ENCODE measurements around the gene WDR77.

WDR77 gene

DNA sequence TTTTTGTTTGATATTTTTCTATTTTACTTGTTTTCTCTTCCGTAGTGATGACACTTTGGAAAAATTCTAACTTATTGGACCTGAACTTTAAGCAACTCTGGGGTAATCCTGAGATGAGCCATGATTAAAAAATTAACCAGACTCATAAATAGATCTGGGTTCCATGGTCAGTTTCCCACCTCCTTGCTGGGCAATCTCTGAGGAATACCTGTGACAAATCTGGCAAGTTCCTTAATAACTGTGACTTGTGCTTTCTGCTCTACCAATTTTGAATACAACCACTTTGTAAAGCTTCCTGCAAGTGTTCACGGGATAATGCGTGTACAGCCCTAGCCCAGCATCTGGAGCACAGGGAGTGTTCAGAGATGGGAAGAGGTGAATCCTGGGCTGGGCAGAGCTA lies 24.8 kb downstream of the WDR77 start:
- no peak for DNase-seq

DNA sequence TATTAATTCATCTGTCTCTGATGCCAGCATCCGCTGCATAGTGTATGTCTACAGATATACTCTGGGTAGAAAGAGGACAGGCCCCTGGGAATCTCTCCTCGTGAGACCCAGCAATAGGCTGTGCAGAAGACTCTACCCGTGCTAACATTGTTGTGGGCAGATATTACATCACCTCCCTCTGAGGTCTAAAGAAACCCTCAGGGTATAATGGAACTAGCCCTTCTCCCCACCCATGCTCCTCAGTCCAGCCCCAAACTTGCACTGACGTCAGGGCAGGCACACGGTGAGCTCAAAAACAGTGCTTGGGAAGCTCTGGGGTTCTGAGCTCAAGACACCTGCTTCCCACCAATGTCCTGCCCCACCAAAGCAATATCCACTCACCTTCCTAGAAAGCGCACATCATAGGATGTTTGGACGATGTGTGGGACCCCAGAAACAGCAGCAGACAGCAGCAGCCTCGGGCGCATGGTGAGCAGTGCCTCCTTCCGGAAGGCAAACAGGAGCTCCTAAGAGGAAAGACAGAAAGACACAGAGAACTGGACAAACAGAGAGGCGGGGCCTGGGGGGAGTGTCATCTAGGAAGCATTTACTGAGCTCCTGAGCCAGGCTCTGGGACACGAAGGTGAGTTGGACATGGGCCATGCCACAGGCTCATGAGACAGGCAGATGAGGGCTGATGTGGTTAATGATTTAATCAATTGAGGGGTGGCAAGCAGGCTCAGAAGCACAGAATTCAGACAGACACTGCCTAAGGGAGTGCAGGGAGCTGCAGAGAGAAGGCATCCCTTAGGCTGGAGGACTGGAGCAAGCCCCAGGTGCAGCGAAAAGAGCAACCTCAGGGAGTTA lies 26.3 kb downstream of the WDR77 start:
- peak; percentile 49 for DNase-seq

DNA sequence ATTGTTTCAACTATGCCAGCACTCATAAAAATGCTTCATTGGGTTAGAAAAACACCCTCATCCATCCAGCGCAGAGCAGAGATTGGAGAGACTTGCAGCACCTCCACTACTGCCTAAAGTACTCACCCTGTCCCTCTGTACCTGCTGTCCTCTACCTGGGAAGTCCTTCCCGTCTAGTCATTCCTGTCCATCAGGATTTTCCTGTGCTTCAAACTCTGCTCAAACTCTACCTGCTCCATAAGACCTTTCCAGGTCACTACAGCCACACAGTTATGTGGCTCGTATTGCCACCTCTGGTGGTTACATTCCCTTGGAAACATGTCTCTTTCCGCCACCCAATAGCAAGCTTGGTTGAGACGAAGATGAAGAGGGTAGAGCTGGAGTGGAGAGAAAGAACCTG lies 28.7 kb downstream of the WDR77 start:
- DNase-seq = no peak

DNA sequence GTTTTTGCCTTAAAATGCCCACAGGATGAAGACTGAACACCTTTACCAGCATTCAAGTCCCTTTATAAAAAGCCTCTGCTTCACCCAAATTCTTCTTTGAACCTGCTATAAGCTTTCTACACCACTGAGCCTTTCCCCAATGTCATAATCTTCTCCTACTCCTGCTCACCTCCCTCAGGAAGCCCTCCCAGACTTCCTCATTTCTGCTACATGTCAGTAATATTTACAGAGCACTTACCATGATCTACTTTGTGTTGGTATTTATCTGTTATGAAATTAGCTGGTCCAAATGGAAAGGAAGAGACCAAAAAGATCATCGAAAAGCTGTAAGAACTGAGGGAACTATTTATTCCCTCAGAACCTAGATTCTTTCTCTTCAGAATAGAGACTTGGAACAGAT lies 30.0 kb downstream of the WDR77 start:
- DNase-seq = no peak

DNA sequence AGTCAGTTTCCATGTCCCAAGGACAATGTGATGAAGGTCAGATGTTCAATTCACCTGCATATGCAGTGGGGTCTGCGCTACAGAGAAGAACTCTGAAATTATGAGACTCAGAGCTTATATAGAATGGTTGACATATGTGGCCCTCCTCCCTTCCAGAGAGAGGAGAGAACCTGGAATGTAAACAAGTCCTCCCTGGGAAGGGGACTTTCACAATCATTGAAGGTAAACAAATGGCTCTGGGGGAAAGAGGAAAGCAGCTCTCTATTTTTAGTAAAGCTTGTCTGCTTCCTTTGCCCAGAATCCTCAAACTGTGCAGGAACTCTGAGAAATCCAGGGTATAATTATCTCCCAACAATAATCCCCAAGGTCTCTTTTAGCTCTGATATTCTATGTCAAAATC lies 31.3 kb downstream of the WDR77 start:
- DNase-seq = no peak

DNA sequence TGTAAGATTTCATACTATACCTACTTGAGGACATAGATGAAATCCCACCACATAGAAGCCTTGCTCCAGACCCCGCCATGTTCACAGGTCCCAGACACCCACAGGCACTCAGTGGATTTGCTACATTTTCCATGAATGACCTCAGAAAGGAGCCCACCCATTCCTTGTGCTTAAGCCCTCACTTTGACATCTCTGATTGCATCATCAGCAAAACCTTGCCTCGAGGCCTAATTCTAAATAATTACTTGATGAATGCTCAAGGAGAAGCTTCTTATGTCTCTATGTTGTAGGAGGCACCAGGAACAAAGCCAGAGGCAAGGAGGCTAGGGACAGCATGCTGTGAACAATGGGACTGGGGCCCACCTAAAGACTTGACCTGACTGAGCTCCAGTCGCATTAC lies 33.6 kb downstream of the WDR77 start:
- DNase-seq = no peak

DNA sequence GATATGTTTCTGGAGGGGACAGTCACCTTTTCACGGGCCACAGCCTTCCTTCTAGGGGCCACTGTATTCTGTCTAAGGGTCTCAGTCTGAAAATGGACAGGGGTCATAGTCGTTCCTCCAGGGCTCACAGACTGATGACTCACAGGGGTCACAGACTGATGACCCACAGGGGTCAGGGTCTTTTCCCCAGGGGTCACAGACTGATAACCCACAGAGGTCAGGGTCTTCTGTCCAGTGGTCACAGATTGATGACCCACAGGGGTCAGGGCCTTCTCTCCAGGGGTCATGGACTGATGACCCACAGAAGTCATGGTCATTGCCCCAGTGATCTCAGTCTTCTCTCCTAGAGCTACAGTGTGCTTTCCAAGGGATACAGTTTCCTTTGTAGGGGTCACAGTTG lies 34.3 kb downstream of the WDR77 start:
- no peak for DNase-seq

DNA sequence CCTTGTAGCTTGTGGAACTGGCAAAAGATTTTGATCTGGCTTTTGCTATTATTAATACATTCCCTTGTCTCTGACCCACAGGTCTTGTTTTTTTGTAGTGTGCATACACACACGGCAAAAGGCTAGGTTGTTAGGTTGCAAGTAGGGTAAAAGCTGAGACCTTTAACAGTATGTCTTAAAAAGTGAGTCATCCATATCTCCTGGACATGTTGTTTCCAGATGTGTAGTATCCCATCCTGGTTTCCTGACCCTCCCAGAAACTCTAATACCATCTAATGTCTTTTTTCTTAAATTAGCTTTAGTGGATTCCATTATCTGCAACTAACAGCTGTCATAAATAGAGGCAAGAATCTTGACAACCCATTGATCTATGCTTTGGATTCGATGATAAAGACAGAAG lies 36.2 kb downstream of the WDR77 start:
- DNase-seq = no peak

DNA sequence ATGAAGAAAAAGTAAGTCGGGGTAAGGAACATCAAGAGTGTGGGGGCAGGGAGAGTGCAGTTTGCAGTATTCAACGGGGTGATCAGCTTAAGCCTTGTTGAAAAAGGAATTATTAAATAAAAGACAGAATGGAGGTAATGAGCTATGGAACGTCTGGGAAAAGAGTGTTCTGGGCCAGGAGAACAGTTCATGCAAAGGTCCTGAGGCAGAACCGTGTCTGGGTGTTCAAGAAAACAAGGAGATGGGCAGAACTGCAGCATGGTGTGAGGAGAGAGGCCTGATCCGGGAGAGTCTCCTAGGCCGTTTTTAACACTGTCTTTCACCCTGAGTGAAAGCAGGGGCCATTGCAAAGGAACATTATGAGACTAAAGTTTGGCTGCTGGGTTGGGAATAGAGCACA lies 41.8 kb downstream of the WDR77 start:
- DNase-seq = no peak

DNA sequence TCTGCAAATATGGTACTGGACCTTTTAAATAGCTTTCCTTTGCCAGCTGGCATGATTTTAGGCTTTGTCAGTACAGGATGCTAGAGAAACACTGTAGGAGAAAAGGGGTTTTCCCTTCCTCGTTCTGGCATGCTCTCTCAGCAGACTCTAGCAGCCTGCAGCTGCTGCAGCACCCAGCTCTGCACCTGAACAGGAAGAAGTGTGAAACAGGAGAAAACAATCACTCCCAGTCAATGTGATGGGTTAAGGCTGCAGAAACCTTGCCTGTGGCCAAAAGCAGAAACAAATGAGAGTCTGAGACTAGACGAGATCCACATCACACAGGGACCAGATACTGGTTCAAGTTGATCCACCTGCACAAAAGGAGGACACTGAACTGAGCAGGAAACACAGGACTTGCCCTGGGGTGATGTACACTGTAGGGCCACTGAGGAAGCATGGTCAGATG lies 42.7 kb downstream of the WDR77 start:
- no peak for DNase-seq

DNA sequence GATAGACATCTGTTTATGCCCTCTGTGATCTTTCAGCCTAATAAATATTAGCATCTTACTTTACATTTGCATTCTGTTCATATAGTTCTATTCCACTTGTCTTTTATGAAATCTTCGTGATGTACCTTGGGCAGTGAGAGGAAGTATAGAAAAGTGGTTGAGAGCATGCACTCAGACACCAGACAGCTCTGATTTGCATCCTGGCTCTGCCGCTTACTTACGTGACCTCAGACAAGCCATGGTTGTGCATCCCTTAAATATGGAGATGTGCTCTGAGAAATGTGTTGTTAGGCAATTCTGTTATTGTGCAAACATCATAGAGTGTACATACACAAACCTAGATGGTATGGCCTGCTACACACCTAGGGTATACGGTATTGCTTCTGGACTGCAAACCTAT lies 44.5 kb downstream of the WDR77 start:
- DNase-seq = no peak

DNA sequence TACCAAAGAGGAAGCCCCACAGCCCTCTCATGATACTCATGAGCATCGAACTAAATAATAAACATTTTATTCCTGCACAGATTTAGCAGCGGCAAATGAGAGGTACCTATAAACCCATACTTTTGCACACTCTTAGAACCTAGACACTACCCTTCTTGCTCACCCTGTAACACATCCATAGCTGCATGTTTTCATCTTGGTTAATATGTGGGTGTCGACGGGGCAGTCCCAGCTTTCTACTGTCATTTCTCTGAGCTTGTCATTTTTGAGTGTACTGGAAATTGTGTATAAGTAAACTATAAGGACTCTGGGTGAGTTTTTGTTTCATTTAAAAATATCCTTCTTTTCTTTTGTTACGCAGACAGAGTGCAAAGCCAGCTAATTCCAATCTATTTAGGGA lies 47.0 kb downstream of the WDR77 start:
- no peak for DNase-seq

DNA sequence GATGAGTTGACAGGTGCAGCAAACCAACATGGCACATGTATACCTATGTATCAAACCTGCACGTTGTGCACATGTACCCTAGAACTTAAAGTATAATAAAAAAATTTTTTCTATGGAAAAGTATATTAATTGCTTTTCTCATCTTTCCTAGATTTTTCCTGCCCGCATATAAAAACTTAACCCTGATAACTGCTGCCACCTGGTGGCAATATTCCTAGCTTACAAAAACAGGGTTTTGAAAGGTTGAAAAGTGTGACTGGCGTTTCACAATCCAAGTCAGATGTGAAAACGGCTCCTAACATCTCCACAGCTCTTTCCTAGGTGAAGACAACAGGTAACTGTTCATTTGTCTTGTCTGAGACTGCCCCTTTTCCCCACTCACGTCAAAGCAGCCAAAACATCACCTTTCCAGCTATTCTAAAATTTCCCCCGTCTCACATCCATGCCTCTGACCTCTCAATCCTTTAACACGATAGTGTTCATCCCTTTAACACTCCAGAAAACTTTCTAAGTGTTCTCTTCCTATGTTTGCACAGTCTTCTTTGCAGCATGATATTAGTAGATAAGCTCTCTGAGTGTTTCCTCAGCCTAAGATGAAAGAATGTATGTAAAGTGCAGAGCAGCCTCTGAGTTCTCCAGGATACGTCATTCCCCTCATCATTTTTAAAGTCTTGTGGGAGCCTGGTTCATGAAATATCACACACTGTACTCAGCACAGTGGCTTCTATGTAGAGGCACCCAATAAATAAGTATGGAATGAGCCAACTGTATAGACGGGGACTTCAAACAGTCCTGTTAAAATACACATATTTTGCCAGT lies 49.1 kb downstream of the WDR77 start:
- DNase-seq = peak; percentile 47

DNA sequence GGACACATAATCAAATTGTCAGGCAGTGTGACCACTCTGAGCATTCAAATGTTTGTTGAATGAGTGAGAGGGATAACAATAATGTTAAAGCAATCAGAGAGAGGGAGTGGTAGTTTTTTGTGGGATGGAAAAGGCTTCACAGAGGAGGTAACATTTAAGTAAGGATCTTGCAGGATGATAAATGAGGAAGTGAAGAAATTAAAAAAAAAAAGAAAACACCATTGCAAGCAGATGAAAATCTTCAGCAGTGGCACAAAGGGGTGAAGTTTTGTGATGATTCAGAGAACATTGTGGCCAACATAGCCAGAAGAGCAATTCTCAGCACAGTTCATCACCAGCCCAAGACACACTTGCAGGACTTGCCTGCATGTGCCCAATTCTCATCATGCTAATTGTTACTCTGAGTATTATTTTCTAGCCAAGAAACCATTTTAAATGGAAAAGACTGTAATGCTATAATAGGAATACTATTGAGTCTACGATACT lies 56.6 kb downstream of the WDR77 start:
- DNase-seq = no peak

DNA sequence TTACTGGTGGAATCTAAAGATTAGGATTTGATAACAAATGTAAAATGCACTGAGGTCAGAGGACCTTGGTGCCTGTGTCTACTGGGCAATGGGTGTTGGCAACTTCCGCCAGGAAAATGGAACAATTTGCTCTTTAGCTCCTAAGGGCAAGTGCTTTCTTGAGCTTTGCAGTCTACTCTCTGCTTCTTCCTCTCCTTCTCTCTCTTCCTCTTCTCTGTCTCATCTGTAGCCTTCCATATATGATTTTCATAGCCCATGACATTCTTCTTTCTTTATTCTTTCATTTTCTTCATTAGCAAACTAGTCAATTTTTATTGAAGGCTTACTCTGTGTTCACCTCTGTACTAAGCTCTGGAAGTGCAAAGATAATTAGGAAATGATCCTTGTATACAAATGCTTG lies 57.0 kb downstream of the WDR77 start:
- no peak for DNase-seq

All from EL (cell line).